Measurements from ENCODE around the gene DTX4.

Gene DTX4

DNA sequence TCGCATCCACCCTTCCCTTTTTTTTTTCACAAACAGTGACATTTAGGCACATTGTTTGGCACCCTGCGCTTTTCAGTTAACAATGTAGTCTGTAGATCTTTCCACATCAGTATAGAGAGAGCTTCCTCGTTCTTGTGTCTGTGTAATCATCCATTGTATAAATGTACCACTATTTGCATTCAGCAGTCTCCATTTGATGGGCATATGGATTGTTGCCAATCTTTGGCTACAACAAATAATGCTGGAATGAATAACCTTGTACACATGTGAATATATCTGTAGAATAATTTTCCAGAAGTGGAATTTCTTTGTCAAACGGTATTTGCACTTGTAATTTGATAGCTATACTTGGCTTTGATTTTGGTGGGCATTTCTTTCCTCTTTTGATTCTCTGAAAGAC is 23.7 kb downstream of the DTX4 start:
- no peak for DNase-seq (ENCODE audit: extremely low spot score)
- TF ChIP-seq CTBP1 (IDR thresholded peaks at IDR 0.05; ENCODE audit: borderline replicate concordance) (no peak), ELF4 (IDR thresholded peaks at IDR 0.05) (no peak), SP1 (IDR thresholded peaks at IDR 0.05) (no peak), TARDBP (IDR thresholded peaks at IDR 0.05) (no peak), HDGF (IDR thresholded peaks at IDR 0.05; ENCODE audit: borderline replicate concordance) (no peak), SUZ12 (IDR thresholded peaks at IDR 0.05) (no peak), NFRKB (IDR thresholded peaks at IDR 0.05) (no peak), FOXA1 (IDR thresholded peaks at IDR 0.05) (no peak), ARNT (IDR thresholded peaks at IDR 0.05) (no peak), LEF1 (IDR thresholded peaks at IDR 0.05; ENCODE audit: borderline replicate concordance) (no peak), ZNF384 (IDR thresholded peaks at IDR 0.05) (no peak), FOXK2 (IDR thresholded peaks at IDR 0.05) (no peak), BHLHE40 (IDR thresholded peaks at IDR 0.05; ENCODE audit: borderline replicate concordance) (no peak), FOXM1 (IDR thresholded peaks at IDR 0.05; ENCODE audit: borderline replicate concordance) (no peak), L3MBTL2 (conservative IDR thresholded peaks at IDR 0.05) (no peak)
- TF ChIP-seq, protein P1, sequence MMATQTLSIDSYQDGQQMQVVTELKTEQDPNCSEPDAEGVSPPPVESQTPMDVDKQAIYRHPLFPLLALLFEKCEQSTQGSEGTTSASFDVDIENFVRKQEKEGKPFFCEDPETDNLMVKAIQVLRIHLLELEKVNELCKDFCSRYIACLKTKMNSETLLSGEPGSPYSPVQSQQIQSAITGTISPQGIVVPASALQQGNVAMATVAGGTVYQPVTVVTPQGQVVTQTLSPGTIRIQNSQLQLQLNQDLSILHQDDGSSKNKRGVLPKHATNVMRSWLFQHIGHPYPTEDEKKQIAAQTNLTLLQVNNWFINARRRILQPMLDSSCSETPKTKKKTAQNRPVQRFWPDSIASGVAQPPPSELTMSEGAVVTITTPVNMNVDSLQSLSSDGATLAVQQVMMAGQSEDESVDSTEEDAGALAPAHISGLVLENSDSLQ (IDR thresholded peaks at IDR 0.05): no peak
- POLR2A ChIA-PET: no interaction called here
- CTCF ChIA-PET: interaction anchor here (1.4 kb wide), 1 partner anchor 9 kb away, joined by 3 read pairs; no protein-coding TSS in a partner anchor

GRCh38 chr11:59196777-59197176 is 24.8 kb downstream of the DTX4 start:
- TF ChIP-seq FOXK2 (IDR thresholded peaks at IDR 0.05) (no peak), ELF4 (IDR thresholded peaks at IDR 0.05) (no peak), LEF1 (IDR thresholded peaks at IDR 0.05; ENCODE audit: borderline replicate concordance) (no peak), ZNF384 (IDR thresholded peaks at IDR 0.05) (no peak), ARNT (IDR thresholded peaks at IDR 0.05) (no peak), CTBP1 (IDR thresholded peaks at IDR 0.05; ENCODE audit: borderline replicate concordance) (no peak), NFRKB (IDR thresholded peaks at IDR 0.05) (no peak), SUZ12 (IDR thresholded peaks at IDR 0.05) (no peak), L3MBTL2 (conservative IDR thresholded peaks at IDR 0.05) (no peak), FOXA1 (IDR thresholded peaks at IDR 0.05) (no peak), TARDBP (IDR thresholded peaks at IDR 0.05) (no peak), FOXM1 (IDR thresholded peaks at IDR 0.05; ENCODE audit: borderline replicate concordance) (no peak), BHLHE40 (IDR thresholded peaks at IDR 0.05; ENCODE audit: borderline replicate concordance) (no peak)
- TF ChIP-seq, protein P1 (IDR thresholded peaks at IDR 0.05): no peak
- POLR2A ChIA-PET: no interaction called here
- no peak for DNase-seq (ENCODE audit: extremely low spot score)
- CTCF ChIA-PET: interaction anchor here (1.4 kb wide), 1 partner anchor 10 kb away, joined by 3 read pairs; no protein-coding TSS in a partner anchor

GRCh38 chr11:59197991-59198390 is 26.1 kb downstream of the DTX4 start:
- ChIA-PET CTCF (interaction anchor here (1.9 kb wide), 1 partner anchor 27 kb away, joined by 7 read pairs; the partner anchor contains the start of gene DTX4), POLR2A (no interaction called here)
- TF ChIP-seq ELF4 (IDR thresholded peaks at IDR 0.05) (no peak), L3MBTL2 (conservative IDR thresholded peaks at IDR 0.05) (no peak), NFRKB (IDR thresholded peaks at IDR 0.05) (no peak), TARDBP (IDR thresholded peaks at IDR 0.05) (no peak), FOXM1 (IDR thresholded peaks at IDR 0.05; ENCODE audit: borderline replicate concordance) (no peak), BHLHE40 (IDR thresholded peaks at IDR 0.05; ENCODE audit: borderline replicate concordance) (no peak), SP1 (IDR thresholded peaks at IDR 0.05) (no peak), FOXK2 (IDR thresholded peaks at IDR 0.05) (no peak), ZNF384 (IDR thresholded peaks at IDR 0.05) (no peak), SUZ12 (IDR thresholded peaks at IDR 0.05) (no peak), CTBP1 (IDR thresholded peaks at IDR 0.05; ENCODE audit: borderline replicate concordance) (no peak), HDGF (IDR thresholded peaks at IDR 0.05; ENCODE audit: borderline replicate concordance) (no peak), LEF1 (IDR thresholded peaks at IDR 0.05; ENCODE audit: borderline replicate concordance) (no peak)
- TF ChIP-seq, protein P1 (IDR thresholded peaks at IDR 0.05): no peak
- no peak for DNase-seq (ENCODE audit: extremely low spot score)

DNA sequence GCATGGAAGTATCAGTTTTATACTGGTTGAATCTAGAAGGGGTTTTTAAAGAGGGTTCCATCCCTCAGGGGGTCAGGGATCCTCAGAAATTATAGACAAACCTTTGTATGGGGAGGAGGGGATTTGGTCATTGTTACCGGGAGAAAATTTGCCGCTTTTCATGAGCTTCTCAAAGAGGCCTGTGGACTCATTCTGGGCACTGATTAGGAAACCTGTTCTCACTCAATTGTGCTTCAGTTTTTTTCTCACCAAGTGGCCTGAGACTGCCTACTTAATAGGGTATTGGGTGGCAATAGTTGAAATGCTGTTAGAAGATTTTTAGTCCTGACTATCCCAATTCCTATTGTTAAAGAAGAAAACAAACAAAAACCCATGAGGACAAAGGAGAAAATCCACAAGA is 26.8 kb downstream of the DTX4 start:
- no peak for DNase-seq (ENCODE audit: extremely low spot score)
- TF ChIP-seq FOXA1 (IDR thresholded peaks at IDR 0.05) (no peak), ARNT (IDR thresholded peaks at IDR 0.05) (no peak), NFRKB (IDR thresholded peaks at IDR 0.05) (no peak), ZNF384 (IDR thresholded peaks at IDR 0.05) (no peak), L3MBTL2 (conservative IDR thresholded peaks at IDR 0.05) (no peak), FOXK2 (IDR thresholded peaks at IDR 0.05) (no peak), CTBP1 (IDR thresholded peaks at IDR 0.05; ENCODE audit: borderline replicate concordance) (no peak), BHLHE40 (IDR thresholded peaks at IDR 0.05; ENCODE audit: borderline replicate concordance) (no peak), ELF4 (IDR thresholded peaks at IDR 0.05) (no peak), HDGF (IDR thresholded peaks at IDR 0.05; ENCODE audit: borderline replicate concordance) (no peak), SP1 (IDR thresholded peaks at IDR 0.05) (no peak)
- TF ChIP-seq, protein P1 (IDR thresholded peaks at IDR 0.05): no peak
- ChIA-PET CTCF (interaction anchor here (1.9 kb wide), 1 partner anchor 27 kb away, joined by 7 read pairs; the partner anchor contains the start of gene DTX4), POLR2A (no interaction called here)

DNA sequence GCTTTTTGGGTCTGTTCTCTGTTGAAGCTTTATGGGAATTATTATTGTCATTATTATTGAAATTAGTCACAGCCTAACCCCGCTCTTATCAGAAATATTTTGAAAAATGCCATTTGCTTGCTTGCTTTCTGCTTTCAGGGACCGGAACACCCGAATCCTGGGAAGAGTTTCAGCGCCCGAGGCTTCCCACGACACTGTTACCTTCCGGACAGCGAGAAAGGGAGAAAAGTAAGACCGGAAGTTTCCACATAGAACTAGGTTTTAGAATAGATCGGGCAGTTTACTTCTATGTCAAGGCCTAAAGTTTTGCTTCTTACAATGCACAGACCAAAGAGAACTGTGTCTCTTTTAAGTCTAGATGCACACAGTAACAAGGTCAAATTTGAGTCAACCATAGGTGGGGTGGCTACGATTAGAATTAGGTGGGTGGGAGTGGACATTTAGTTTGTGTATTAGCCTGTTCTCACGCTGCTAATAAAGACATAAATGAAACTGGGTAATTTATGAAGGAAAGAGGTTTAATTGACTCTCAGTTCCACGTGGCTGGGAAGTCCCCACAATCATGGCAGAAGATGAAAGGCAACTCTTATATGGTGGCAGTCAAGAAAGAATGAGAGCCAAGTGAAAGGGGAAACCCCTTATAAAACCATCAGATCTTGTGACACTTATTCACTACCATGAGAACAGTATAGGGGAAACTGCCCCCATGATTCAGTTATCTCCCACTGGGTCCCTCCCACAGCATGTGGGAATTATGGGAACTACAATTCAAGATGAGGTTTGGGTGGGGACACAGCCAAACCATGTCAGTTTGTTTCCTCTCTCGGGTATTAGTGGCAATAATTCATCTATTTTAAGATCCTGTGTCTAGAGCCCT is 27.9 kb downstream of the DTX4 start:
- DNase-seq (ENCODE audit: extremely low spot score): no peak
- ChIA-PET POLR2A (no interaction called here), CTCF (interaction anchor here (1.9 kb wide), 1 partner anchor 28 kb away, joined by 7 read pairs; the partner anchor contains the start of gene DTX4)
- TF ChIP-seq BHLHE40 (IDR thresholded peaks at IDR 0.05; ENCODE audit: borderline replicate concordance) (no peak), ZNF384 (IDR thresholded peaks at IDR 0.05) (no peak), ELF4 (IDR thresholded peaks at IDR 0.05) (no peak), FOXA1 (IDR thresholded peaks at IDR 0.05) (no peak), HDGF (IDR thresholded peaks at IDR 0.05; ENCODE audit: borderline replicate concordance) (no peak), L3MBTL2 (conservative IDR thresholded peaks at IDR 0.05) (no peak), NFRKB (IDR thresholded peaks at IDR 0.05) (no peak), SP1 (IDR thresholded peaks at IDR 0.05) (no peak), ARNT (IDR thresholded peaks at IDR 0.05) (no peak), TARDBP (IDR thresholded peaks at IDR 0.05) (no peak), CTBP1 (IDR thresholded peaks at IDR 0.05; ENCODE audit: borderline replicate concordance) (no peak), FOXK2 (IDR thresholded peaks at IDR 0.05) (no peak), LEF1 (IDR thresholded peaks at IDR 0.05; ENCODE audit: borderline replicate concordance) (no peak), SUZ12 (IDR thresholded peaks at IDR 0.05) (no peak)
